ENCODE data around the gene OR52E2.

- TF ChIP-seq CTCF (IDR thresholded peaks at IDR 0.05; ENCODE audit: low read depth, low read length, poor library complexity, severe bottlenecking): no peak
- TF ChIP-seq EZH2phosphoT487 (IDR thresholded peaks at IDR 0.05; ENCODE audit: borderline replicate concordance, low read length): no peak
These were observed 16.0 kb downstream of the OR52E2 start for GRCh38 chr11:5043380-5043779.
